ENCODE results near the gene NCK1.

DNA sequence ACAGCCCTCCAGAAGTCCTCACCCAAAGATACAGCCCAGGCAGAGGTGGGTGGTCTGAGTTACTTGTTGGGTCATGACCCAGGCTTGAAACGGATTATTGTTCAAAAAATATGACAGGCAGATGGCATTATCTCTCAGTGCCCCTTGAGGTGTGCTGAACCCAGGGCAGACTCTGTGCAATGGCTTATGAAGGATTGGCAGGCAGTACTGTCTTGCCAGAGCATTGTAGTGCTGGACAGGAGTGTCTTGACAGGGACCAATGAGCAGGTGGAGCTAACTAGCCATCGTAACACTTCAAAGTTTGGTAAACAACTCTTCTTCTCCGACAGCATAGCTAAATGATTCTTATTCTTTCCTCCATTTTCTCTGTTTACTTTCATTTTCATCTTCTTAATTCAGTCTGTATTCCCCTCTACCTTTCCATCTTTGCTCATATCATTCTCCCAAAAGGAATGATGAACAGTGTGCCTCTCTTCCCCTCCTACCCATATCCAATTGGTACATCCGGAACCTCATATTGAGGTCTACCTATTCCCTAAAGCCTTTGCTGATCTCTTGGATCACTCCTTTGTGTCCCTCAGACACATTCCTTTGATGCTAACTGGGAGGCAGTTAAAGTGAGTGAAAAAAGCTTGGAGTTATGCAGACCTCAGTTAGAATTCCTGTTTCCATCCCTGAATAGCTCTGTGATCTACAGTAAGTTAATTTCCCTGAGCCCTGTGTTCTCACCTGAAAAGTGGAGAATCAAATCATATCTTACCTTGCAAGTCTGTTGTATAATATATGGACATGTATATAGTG is 93.2 kb downstream of the NCK1 start:
- TF ChIP-seq CTCF (IDR thresholded peaks at IDR 0.05; ENCODE audit: insufficient read depth, low read length): no peak
- TF ChIP-seq, protein P1, sequence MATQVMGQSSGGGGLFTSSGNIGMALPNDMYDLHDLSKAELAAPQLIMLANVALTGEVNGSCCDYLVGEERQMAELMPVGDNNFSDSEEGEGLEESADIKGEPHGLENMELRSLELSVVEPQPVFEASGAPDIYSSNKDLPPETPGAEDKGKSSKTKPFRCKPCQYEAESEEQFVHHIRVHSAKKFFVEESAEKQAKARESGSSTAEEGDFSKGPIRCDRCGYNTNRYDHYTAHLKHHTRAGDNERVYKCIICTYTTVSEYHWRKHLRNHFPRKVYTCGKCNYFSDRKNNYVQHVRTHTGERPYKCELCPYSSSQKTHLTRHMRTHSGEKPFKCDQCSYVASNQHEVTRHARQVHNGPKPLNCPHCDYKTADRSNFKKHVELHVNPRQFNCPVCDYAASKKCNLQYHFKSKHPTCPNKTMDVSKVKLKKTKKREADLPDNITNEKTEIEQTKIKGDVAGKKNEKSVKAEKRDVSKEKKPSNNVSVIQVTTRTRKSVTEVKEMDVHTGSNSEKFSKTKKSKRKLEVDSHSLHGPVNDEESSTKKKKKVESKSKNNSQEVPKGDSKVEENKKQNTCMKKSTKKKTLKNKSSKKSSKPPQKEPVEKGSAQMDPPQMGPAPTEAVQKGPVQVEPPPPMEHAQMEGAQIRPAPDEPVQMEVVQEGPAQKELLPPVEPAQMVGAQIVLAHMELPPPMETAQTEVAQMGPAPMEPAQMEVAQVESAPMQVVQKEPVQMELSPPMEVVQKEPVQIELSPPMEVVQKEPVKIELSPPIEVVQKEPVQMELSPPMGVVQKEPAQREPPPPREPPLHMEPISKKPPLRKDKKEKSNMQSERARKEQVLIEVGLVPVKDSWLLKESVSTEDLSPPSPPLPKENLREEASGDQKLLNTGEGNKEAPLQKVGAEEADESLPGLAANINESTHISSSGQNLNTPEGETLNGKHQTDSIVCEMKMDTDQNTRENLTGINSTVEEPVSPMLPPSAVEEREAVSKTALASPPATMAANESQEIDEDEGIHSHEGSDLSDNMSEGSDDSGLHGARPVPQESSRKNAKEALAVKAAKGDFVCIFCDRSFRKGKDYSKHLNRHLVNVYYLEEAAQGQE (IDR thresholded peaks at IDR 0.05; ENCODE audit: insufficient replicate concordance, low read depth): no peak
